Measurements from ENCODE around the gene SLC3A2. TPM values are rescaled to one million over a fixed set of nuclear protein-coding genes. Genes with fewer than 3 reads are reported as not detected.

SLC3A2 gene
- total and polyA plus RNA-seq, 2 of the 13 experiments (the other 11 are each of a cell fraction or from before 2014, with no cell fraction given), result 213 to 226 TPM

- TF ChIP-seq ZBTB33 (CRISPR knock-in tag; IDR thresholded peaks at IDR 0.05), result no peak; the same call in 1 of the 2 replicates
- peak; percentile 79; the same call in 1 of the 2 replicates for TF ChIP-seq SP140L (CRISPR knock-in tag; IDR thresholded peaks at IDR 0.05; ENCODE audit: borderline replicate concordance)
- peak; percentile 47; the same call in 1 of the 2 replicates for TF ChIP-seq JUNB (CRISPR knock-in tag; IDR thresholded peaks at IDR 0.05; ENCODE audit: borderline replicate concordance)
- peak; percentile 82 for TF ChIP-seq SRF (IDR thresholded peaks at IDR 0.05; ENCODE audit: low read depth, low read length)
- TF ChIP-seq ZNF460 (CRISPR knock-in tag; IDR thresholded peaks at IDR 0.05; ENCODE audit: borderline replicate concordance), result no peak; the same call in 1 of the 2 replicates
- TF ChIP-seq ZNF3 (CRISPR knock-in tag; IDR thresholded peaks at IDR 0.05), result no peak
- no peak for TF ChIP-seq ZNF749 (CRISPR knock-in tag; IDR thresholded peaks at IDR 0.05; ENCODE audit: borderline replicate concordance)
- TF ChIP-seq ZNF350 (CRISPR knock-in tag; IDR thresholded peaks at IDR 0.05; ENCODE audit: borderline replicate concordance, low read depth), result peak; percentile 90; the same call in 1 of the 2 replicates
- TF ChIP-seq EZH2 (conservative IDR thresholded peaks at IDR 0.05; ENCODE audit: low read depth, low read length), result no peak
- TF ChIP-seq TFAP4 (IDR thresholded peaks at IDR 0.05; ENCODE audit: borderline replicate concordance, low read depth), result peak; percentile 41; the same call in 1 of the 2 replicates
- peak; percentile 92; the same call in 1 of the 2 replicates for TF ChIP-seq ZNF83 (CRISPR knock-in tag; IDR thresholded peaks at IDR 0.05; ENCODE audit: borderline replicate concordance)
- peak; percentile 72 for TF ChIP-seq FOXA3 (CRISPR knock-in tag; IDR thresholded peaks at IDR 0.05)
- TF ChIP-seq HHEX (CRISPR knock-in tag; IDR thresholded peaks at IDR 0.05), result no peak
- no peak for TF ChIP-seq PAWR (CRISPR knock-in tag; IDR thresholded peaks at IDR 0.05; ENCODE audit: borderline replicate concordance)
- no peak for TF ChIP-seq POLR2AphosphoS2 (IDR thresholded peaks at IDR 0.05; ENCODE audit: low read depth, low read length)
- peak; percentile 63 for TF ChIP-seq AGO1 (IDR thresholded peaks at IDR 0.05; ENCODE audit: low read depth, low read length, poor library complexity, severe bottlenecking)
- peak; percentile 44; the same call in 1 of the 2 replicates for TF ChIP-seq FOXC1 (CRISPR knock-in tag; IDR thresholded peaks at IDR 0.05; ENCODE audit: borderline replicate concordance)
- TF ChIP-seq MAZ (IDR thresholded peaks at IDR 0.05; ENCODE audit: borderline replicate concordance, low read depth, low read length), result peak; percentile 45; the same call in 1 of the 2 replicates
- TF ChIP-seq MAZ (CRISPR knock-in tag; IDR thresholded peaks at IDR 0.05; ENCODE audit: low read depth), result peak; percentile 78
- no peak for TF ChIP-seq DDIT3 (CRISPR knock-in tag; IDR thresholded peaks at IDR 0.05)
- TF ChIP-seq NCOA5 (CRISPR knock-in tag; IDR thresholded peaks at IDR 0.05), result no peak
- TF ChIP-seq TBL1XR1 (IDR thresholded peaks at IDR 0.05; ENCODE audit: borderline replicate concordance, low read length, partially characterized antibody), result no peak
- no peak for TF ChIP-seq ZMYM3 (CRISPR knock-in tag; IDR thresholded peaks at IDR 0.05)
- TF ChIP-seq TIGD3 (CRISPR knock-in tag; IDR thresholded peaks at IDR 0.05; ENCODE audit: borderline replicate concordance), result no peak
These were observed 41.4 kb upstream of the SLC3A2 start, which contains the start of gene WDR74 (continued) for GRCh38 chr11:62839050-62839945.
